NCI-H524 treated with DMSO at 0.1 percent for 48 hours (cell line): ENCODE results near the gene NXPE3.
"Not testable (repeated sequence)": the region's sequence is repeated elsewhere in the genome, so short reads cannot be mapped to it uniquely, and the experiment has no call there.

ENCODE experiments used
- DNase-seq: peaks from one replicate; lab custom pipeline; 2025; lab: John Stamatoyannopoulos, UW

The NXPE3 gene

GRCh38 chr3:101852983-101853840 is 74.2 kb downstream of the NXPE3 start:
- no peak for DNase-seq

- no peak for DNase-seq
Observed at GRCh38 chr3:101853982-101854381, 75.0 kb downstream of the NXPE3 start.

GRCh38 chr3:101854608-101855304 is 75.7 kb downstream of the NXPE3 start:
- DNase-seq: no peak

- no peak for DNase-seq
Observed at GRCh38 chr3:101857301-101857741, 78.3 kb downstream of the NXPE3 start.

- DNase-seq: no peak
Observed at GRCh38 chr3:101858464-101859030, 79.5 kb downstream of the NXPE3 start.

- no peak for DNase-seq
Observed at GRCh38 chr3:101859882-101860448, 81.0 kb downstream of the NXPE3 start.

- DNase-seq: no peak
Observed at GRCh38 chr3:101861212-101861788, 82.3 kb downstream of the NXPE3 start.

GRCh38 chr3:101861789-101862415 is 82.9 kb downstream of the NXPE3 start:
- DNase-seq: no peak

GRCh38 chr3:101862416-101863165 is 83.6 kb downstream of the NXPE3 start:
- no peak for DNase-seq

GRCh38 chr3:101864926-101865325 is 85.9 kb downstream of the NXPE3 start:
- not testable (repeated sequence) for DNase-seq

- DNase-seq: no peak
Observed at GRCh38 chr3:101865751-101866509, 86.9 kb downstream of the NXPE3 start.

GRCh38 chr3:101867511-101867910 is 88.5 kb downstream of the NXPE3 start:
- no peak for DNase-seq

GRCh38 chr3:101867996-101868395 is 89.0 kb downstream of the NXPE3 start:
- DNase-seq: no peak

GRCh38 chr3:101868534-101869464 is 89.8 kb downstream of the NXPE3 start:
- no peak for DNase-seq

- no peak for DNase-seq
Observed at GRCh38 chr3:101870138-101870537, 91.1 kb downstream of the NXPE3 start.

GRCh38 chr3:101873619-101874018 is 94.6 kb downstream of the NXPE3 start:
- no peak for DNase-seq

GRCh38 chr3:101876142-101876541 is 97.1 kb downstream of the NXPE3 start:
- DNase-seq: no peak
